Adipose tissue (tissue), 3 donors: ENCODE measurements around the gene ZFR2. TPM values are rescaled to one million over a fixed set of nuclear protein-coding genes. Genes with fewer than 3 reads are reported as not detected.

Source experiments
- H3K27ac ChIP-seq: one replicate; pipeline ENCODE4 v1.5.1; 2013; ENCODE audit warnings: low read depth, low read length
- WGBS, 3 donors: extraction: QIAGEN DNeasy Blood & Tissue Kit; methylation state at CpG; one replicate each; pipeline ENCODE4 v1.1.7; 2013; 5-methylcytosine and 5-hydroxymethylcytosine counted together
- polyA plus RNA-seq, 3 donors: library from polyadenylated mRNA; stranded (reverse); fragments of 200-250 nt; gene quantifications; one replicate each; pipeline ENCODE4 v1.2.3, GENCODE V29; 2013
- donor health status: healthy with polysubstance abuse.
- donor health status: Bipolar disorder and iron deficiency.
- donor health status: healthy.

Gene ZFR2
- polyA plus RNA-seq, 3 donors: 0.03 to 0.23 TPM; not detected in 1

GRCh38 chr19:3783660-3784584 is 84.9 kb downstream of the ZFR2 start:
- 71 to 84% (median 78%) methylated on average over 48 to 49 of the region's 49 CpGs for WGBS, 3 donors
- H3K27ac ChIP-seq: no peak overlapping the region

- 85 to 90% (median 90%) methylated on average over 13 of the region's 13 CpGs for WGBS, 3 donors
- no peak overlapping the region for H3K27ac ChIP-seq
Observed at GRCh38 chr19:3782903-3783302, 85.9 kb downstream of the ZFR2 start.

- 93 to 95% (median 94%) methylated on average over 1 of the region's 1 CpG for WGBS, 3 donors
- H3K27ac ChIP-seq: no peak overlapping the region
Observed at GRCh38 chr19:3782330-3782729, 86.5 kb downstream of the ZFR2 start.

GRCh38 chr19:3781603-3782002 is 87.2 kb downstream of the ZFR2 start:
- no peak overlapping the region for H3K27ac ChIP-seq
- 95 to 97% (median 96%) methylated on average over 2 of the region's 2 CpGs for WGBS, 3 donors

GRCh38 chr19:3780786-3781304 is 88.0 kb downstream of the ZFR2 start:
- 89 to 92% (median 91%) methylated on average over 9 of the region's 9 CpGs for WGBS, 3 donors
- H3K27ac ChIP-seq: no peak overlapping the region

GRCh38 chr19:3778899-3779723 is 89.7 kb downstream of the ZFR2 start:
- no peak overlapping the region for H3K27ac ChIP-seq
- WGBS, 3 donors: 66 to 77% (median 73%) methylated on average over 43 to 44 of the region's 44 CpGs

- H3K27ac ChIP-seq: no peak overlapping the region
- WGBS, 3 donors: 86 to 90% (median 90%) methylated on average over 27 to 37 of the region's 37 CpGs
Observed at GRCh38 chr19:3778104-3778867, 90.6 kb downstream of the ZFR2 start.

GRCh38 chr19:3776479-3777040 is 92.3 kb downstream of the ZFR2 start:
- H3K27ac ChIP-seq: no peak overlapping the region
- 81 to 95% (median 86%) methylated on average over 1 of the region's 1 CpG for WGBS, 3 donors

- WGBS, 3 donors: 90 to 94% (median 93%) methylated on average over 5 of the region's 5 CpGs
- H3K27ac ChIP-seq: no peak overlapping the region
Observed at GRCh38 chr19:3775831-3776230, 93.0 kb downstream of the ZFR2 start.

- 79 to 96% (median 89%) methylated on average over 2 of the region's 2 CpGs for WGBS, 3 donors
- no peak overlapping the region for H3K27ac ChIP-seq
Observed at GRCh38 chr19:3775374-3775711, 93.5 kb downstream of the ZFR2 start.

- H3K27ac ChIP-seq: no peak overlapping the region
- WGBS, 3 donors: 54 to 66% (median 66%) methylated on average over 24 to 25 of the region's 25 CpGs
Observed at GRCh38 chr19:3774621-3775373, 94.0 kb downstream of the ZFR2 start.

GRCh38 chr19:3773814-3774515 is 94.9 kb downstream of the ZFR2 start:
- H3K27ac ChIP-seq: no peak overlapping the region
- 83 to 87% (median 84%) methylated on average over 12 of the region's 12 CpGs for WGBS, 3 donors

- WGBS, 3 donors: 18 to 53% (median 39%) methylated on average over 19 to 23 of the region's 23 CpGs
- H3K27ac ChIP-seq: no peak within 1 kb of the TSS
Observed at GRCh38 chr19:3771906-3772455, 96.9 kb downstream of the ZFR2 start, which contains the start of gene RAX2. TSS of gene RAX2 (minus strand) at chr19:3772228. CDS start at chr19:3771742, 486 bp downstream.

- no peak overlapping the region for H3K27ac ChIP-seq
- WGBS, 3 donors: 75 to 83% (median 80%) methylated on average over 35 of the region's 35 CpGs
Observed at GRCh38 chr19:3771000-3771905, 97.6 kb downstream of the ZFR2 start.

- WGBS, 3 donors: 63 to 78% (median 71%) methylated on average over 52 of the region's 53 CpGs
- H3K27ac ChIP-seq: no peak overlapping the region
Observed at GRCh38 chr19:3770136-3770999, 98.5 kb downstream of the ZFR2 start.
